Hepatocyte (in vitro differentiated cells): Measurements from ENCODE around the gene CPLANE2. TPM values are rescaled to one million over a fixed set of nuclear protein-coding genes. Genes with fewer than 3 reads are reported as not detected.

ENCODE experiments used
- DNase-seq: peaks from one replicate; pipeline ENCODE4 v3.0.0-alpha.2; 2016; ENCODE audit warnings: low spot score
- H2AFZ ChIP-seq: fragments of 200-600 bp; sonication (generic); 2 replicates; pipeline ENCODE4 v1.6.0; 2016; ENCODE audit warnings: antibody characterized with exemption, mild to moderate bottlenecking
- H3K27ac ChIP-seq: fragments of 200-600 bp; sonication (generic); 2 replicates; pipeline ENCODE4 v1.5.1; 2016; ENCODE audit warnings: mild to moderate bottlenecking
- H3K27me3 ChIP-seq: fragments of 200-600 bp; sonication (generic); 2 replicates; pipeline ENCODE4 v1.6.1; 2016
- H3K36me3 ChIP-seq: fragments of 200-600 bp; sonication (generic); replicated peaks from 2 replicates; pipeline ENCODE4 v1.5.1; 2016; ENCODE audit warnings: low read depth; ENCODE audit not compliant: insufficient read depth
- H3K4me1 ChIP-seq: fragments of 200-600 bp; sonication (generic); 2 replicates; pipeline ENCODE4 v1.5.1; 2016; ENCODE audit warnings: mild to moderate bottlenecking, moderate library complexity; ENCODE audit not compliant: insufficient read depth
- H3K4me2 ChIP-seq: fragments of 200-600 bp; sonication (generic); 2 replicates; pipeline ENCODE4 v1.6.0; 2016
- H3K4me3 ChIP-seq: fragments of 200-600 bp; sonication (generic); 2 replicates; pipeline ENCODE4 v1.5.1; 2016; ENCODE audit warnings: mild to moderate bottlenecking
- H3K79me2 ChIP-seq: fragments of 200-600 bp; sonication (generic); 2 replicates; pipeline ENCODE4 v1.6.0; 2017; ENCODE audit warnings: mild to moderate bottlenecking
- H3K9me2 ChIP-seq: fragments of 200-600 bp; sonication (generic); replicated peaks from 2 replicates; pipeline ENCODE4 v1.6.0; 2017; ENCODE audit warnings: mild to moderate bottlenecking; ENCODE audit not compliant: insufficient read depth
- H3K9me3 ChIP-seq: fragments of 200-600 bp; sonication (generic); 2 replicates; pipeline ENCODE4 v1.5.1; 2016; ENCODE audit warnings: low read depth, mild to moderate bottlenecking
- H4K20me1 ChIP-seq: fragments of 200-600 bp; sonication (generic); 2 replicates; pipeline ENCODE4 v1.6.0; 2016; ENCODE audit warnings: mild to moderate bottlenecking; ENCODE audit not compliant: insufficient read depth, poor library complexity, severe bottlenecking
- EZH2 ChIP-seq: fragments of 200-600 bp; sonication (generic); IDR thresholded peaks from 2 replicates; pipeline ENCODE4 v1.6.1; 2016; ENCODE audit warnings: antibody characterized with exemption, mild to moderate bottlenecking, borderline replicate concordance
- EZH2phosphoT487 ChIP-seq: fragments of 200-600 bp; sonication (generic); IDR thresholded peaks from one replicate; pipeline ENCODE4 v1.6.1; 2018; ENCODE audit warnings: antibody characterized with exemption, mild to moderate bottlenecking, low read depth, moderate library complexity; ENCODE audit not compliant: unreplicated experiment, severe bottlenecking
- WGBS: methylation state at CpG from one replicate; pipeline ENCODE4 v1.1.6; 2016; ENCODE audit warnings: low lambda C conversion rate; ENCODE audit errors: missing lambda C conversion rate; 5-methylcytosine and 5-hydroxymethylcytosine counted together
- polyA plus RNA-seq: library from polyadenylated mRNA; unstranded; fragments of >200 nt; fragmentation: Nextera tagmentation; extraction: Ambion mirVana; gene quantifications from 2 replicates; pipeline ENCODE4 v1.2.1, GENCODE V29; 2016
- total RNA-seq: library from RNA; depleted of rRNA; stranded (reverse); fragments of >200 nt; gene quantifications from 2 replicates; pipeline ENCODE4 v1.2.3, GENCODE V29; 2014
- TF ChIP-seq, protein P1 (sequence below): fragments of 200-600 bp; sonication (generic); IDR thresholded peaks from 2 replicates; pipeline ENCODE4 v1.5.1; 2016; ENCODE audit warnings: antibody characterized with exemption, mild to moderate bottlenecking; ENCODE audit not compliant: poor library complexity

The CPLANE2 gene
- total and polyA plus RNA-seq, 2 experiments from 2014 or later = 5.4 to 6.6 TPM

- TF ChIP-seq, protein P1, sequence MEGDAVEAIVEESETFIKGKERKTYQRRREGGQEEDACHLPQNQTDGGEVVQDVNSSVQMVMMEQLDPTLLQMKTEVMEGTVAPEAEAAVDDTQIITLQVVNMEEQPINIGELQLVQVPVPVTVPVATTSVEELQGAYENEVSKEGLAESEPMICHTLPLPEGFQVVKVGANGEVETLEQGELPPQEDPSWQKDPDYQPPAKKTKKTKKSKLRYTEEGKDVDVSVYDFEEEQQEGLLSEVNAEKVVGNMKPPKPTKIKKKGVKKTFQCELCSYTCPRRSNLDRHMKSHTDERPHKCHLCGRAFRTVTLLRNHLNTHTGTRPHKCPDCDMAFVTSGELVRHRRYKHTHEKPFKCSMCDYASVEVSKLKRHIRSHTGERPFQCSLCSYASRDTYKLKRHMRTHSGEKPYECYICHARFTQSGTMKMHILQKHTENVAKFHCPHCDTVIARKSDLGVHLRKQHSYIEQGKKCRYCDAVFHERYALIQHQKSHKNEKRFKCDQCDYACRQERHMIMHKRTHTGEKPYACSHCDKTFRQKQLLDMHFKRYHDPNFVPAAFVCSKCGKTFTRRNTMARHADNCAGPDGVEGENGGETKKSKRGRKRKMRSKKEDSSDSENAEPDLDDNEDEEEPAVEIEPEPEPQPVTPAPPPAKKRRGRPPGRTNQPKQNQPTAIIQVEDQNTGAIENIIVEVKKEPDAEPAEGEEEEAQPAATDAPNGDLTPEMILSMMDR = no peak
- TF ChIP-seq EZH2 (no peak), EZH2phosphoT487 (no peak)
- no peaks in the 10 kb centered on the region for H3K36me3 ChIP-seq
- no peaks in the 10 kb centered on the region for H4K20me1 ChIP-seq
- H3K27me3 ChIP-seq = no peaks in the 10 kb centered on the region
- peak overlapping the region; percentile 69 for H3K27ac ChIP-seq
- no peaks in the 10 kb centered on the region for H3K9me3 ChIP-seq
- peak overlapping the region; percentile 76 for H3K4me2 ChIP-seq
- peak overlapping the region; percentile 33 for H2AFZ ChIP-seq
- DNase-seq = no peak
- no peaks in the 10 kb centered on the region for H3K9me2 ChIP-seq
- peak overlapping the region; percentile 25 for H3K4me3 ChIP-seq
- peaks cover 26% of the 10 kb centered on the region for H3K4me1 ChIP-seq
- peaks cover 5% of the 10 kb centered on the region for H3K79me2 ChIP-seq
- WGBS = 91% methylated on average over 17 of the region's 38 CpGs
Measured at GRCh38 chr1:16205891-16206546, 31.0 kb downstream of the CPLANE2 start.

DNA sequence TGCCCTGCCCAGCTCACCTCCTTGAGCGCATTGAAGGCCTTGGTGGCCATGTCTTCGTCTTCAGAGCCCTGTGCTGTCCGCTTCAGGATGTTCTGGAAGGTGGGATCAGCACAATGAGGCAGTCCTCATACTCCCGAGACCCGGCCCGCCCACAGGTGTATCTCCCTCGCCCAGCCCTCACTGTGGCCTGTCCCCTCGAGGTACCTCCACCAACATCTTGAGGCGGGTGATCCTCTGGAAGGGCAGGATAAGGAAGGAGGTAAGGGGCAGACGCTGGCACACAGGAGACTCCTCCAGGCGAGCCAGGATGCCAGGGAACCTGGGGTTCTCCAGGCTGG lies 31.7 kb downstream of the CPLANE2 start:
- Histone ChIP-seq H3K4me2 (no peak overlapping the region), H4K20me1 (no peaks in the 10 kb centered on the region), H3K79me2 (peaks cover 2% of the 10 kb centered on the region), H3K9me3 (no peaks in the 10 kb centered on the region), H3K4me3 (no peak overlapping the region), H3K27me3 (no peaks in the 10 kb centered on the region), H3K27ac (no peak overlapping the region), H3K36me3 (no peaks in the 10 kb centered on the region), H2AFZ (no peak overlapping the region), H3K9me2 (no peaks in the 10 kb centered on the region), H3K4me1 (peaks cover 26% of the 10 kb centered on the region)
- 86% methylated on average over 9 of the region's 11 CpGs for WGBS
- no peak for DNase-seq
- no peak for TF ChIP-seq EZH2
- TF ChIP-seq, protein P1 = no peak
- no peak for TF ChIP-seq EZH2phosphoT487

DNA sequence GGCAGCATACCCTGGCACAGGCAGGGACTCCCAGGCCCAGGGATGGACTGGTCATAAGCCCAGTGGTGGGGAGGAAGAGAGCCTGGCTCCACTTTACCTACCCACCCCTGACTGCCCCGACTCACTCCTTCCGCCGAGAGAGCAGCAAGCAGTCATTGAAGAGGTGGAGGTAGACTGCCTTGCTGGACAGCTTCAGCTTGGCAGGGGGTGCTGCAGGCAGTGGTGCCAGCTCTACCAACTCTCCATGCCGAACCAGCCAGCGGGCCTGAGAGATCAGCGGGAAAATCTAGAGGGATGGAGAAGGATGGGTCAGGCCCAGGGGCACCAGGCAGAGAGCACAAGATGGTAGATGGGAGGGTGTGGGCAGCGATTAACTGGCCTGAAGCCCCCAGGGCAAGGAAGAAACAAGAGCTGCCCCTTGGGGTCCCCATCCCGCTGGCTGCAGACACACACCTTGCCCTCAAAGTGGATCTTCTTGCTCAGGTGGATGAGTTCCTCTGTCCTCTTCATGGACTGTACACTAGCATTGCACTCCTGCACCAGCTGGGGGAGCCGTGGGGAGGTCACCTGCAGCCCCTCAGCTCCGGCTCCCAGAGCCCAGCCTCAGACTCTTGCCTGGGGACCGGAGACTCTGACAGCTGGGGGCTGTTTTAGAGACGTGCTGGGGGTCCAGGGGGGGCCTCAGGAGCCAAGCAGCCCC lies 32.2 kb downstream of the CPLANE2 start:
- DNase-seq = peak; percentile 64
- peaks cover 2% of the 10 kb centered on the region for H3K79me2 ChIP-seq
- no peaks in the 10 kb centered on the region for H3K36me3 ChIP-seq
- H2AFZ ChIP-seq = no peak overlapping the region
- no peaks in the 10 kb centered on the region for H4K20me1 ChIP-seq
- H3K9me3 ChIP-seq = no peaks in the 10 kb centered on the region
- WGBS = 83% methylated on average over 12 of the region's 12 CpGs
- TF ChIP-seq EZH2phosphoT487 (no peak), EZH2 (no peak)
- TF ChIP-seq, protein P1 = peak; percentile 29
- H3K4me2 ChIP-seq = no peak overlapping the region
- peaks cover 21% of the 10 kb centered on the region for H3K4me1 ChIP-seq
- H3K27me3 ChIP-seq = no peaks in the 10 kb centered on the region
- no peak overlapping the region for H3K4me3 ChIP-seq
- H3K9me2 ChIP-seq = no peaks in the 10 kb centered on the region
- H3K27ac ChIP-seq = no peak overlapping the region
